HepG2 (cell line): ENCODE measurements around the gene EEPD1. TPM values are rescaled to one million over a fixed set of nuclear protein-coding genes. Genes with fewer than 3 reads are reported as not detected.
A peak's percentile ranks its signal among the peaks of the same experiment; 100 is the strongest.

ENCODE experiments used
- ARNT ChIP-seq: fragments of 450-650 bp; IDR thresholded peaks from 2 replicates; pipeline ENCODE4 v1.6.1; 2017
- CBX5 ChIP-seq: sonication (generic); formaldehyde crosslinking; IDR thresholded peaks from 2 replicates; pipeline ENCODE4 v1.4.0; 2020; ENCODE audit warnings: missing genetic modification reagents, borderline replicate concordance
- FOXP1 ChIP-seq, 2 experiments: fragments of 450-650 bp in 1 of 2; IDR thresholded peaks; 2 replicates each; pipeline ENCODE4 v1.6.1; 2017 to 2018; ENCODE audit warnings: antibody characterized with exemption in 1 of 2
- HNF4G ChIP-seq, 2 experiments: sonication (generic) in 1 of 2; formaldehyde crosslinking in 1 of 2; IDR thresholded peaks; 2 replicates each; pipeline versions ENCODE4 v1.4.0 to v1.6.1; 2011 to 2020; ENCODE audit warnings: borderline replicate concordance in 2 of 2, low read depth in 2 of 2, mild to moderate bottlenecking in 2 of 2, low read length in 1 of 2, missing genetic modification reagents in 1 of 2, moderate library complexity in 1 of 2
- IKZF4 ChIP-seq: sonication (generic); formaldehyde crosslinking; IDR thresholded peaks from 2 replicates; pipeline ENCODE4 v1.5.1; 2020; ENCODE audit warnings: borderline replicate concordance, mild to moderate bottlenecking, low read depth, missing genetic modification reagents; ENCODE audit errors: not compliant biosample characterization
- LRRFIP1 ChIP-seq: sonication (generic); formaldehyde crosslinking; conservative IDR thresholded peaks from 2 replicates; pipeline ENCODE4 v1.4.0; 2020; ENCODE audit warnings: missing genetic modification reagents
- MXD1 ChIP-seq: sonication (generic); formaldehyde crosslinking; IDR thresholded peaks from 2 replicates; pipeline ENCODE4 v1.4.0; 2020; ENCODE audit warnings: mild to moderate bottlenecking, missing genetic modification reagents
- MYC ChIP-seq: sonication (generic); formaldehyde crosslinking; IDR thresholded peaks from 2 replicates; pipeline ENCODE4 v1.9.0; 2021; ENCODE audit warnings: missing genetic modification reagents, borderline replicate concordance
- NFE2L2 ChIP-seq: fragments of 150-350 bp; IDR thresholded peaks from 2 replicates; pipeline ENCODE4 v1.6.1; 2014; ENCODE audit warnings: low read length
- NPAS2 ChIP-seq: sonication (generic); formaldehyde crosslinking; IDR thresholded peaks from 2 replicates; pipeline ENCODE4 v1.8.0; 2022; ENCODE audit warnings: mild to moderate bottlenecking, missing genetic modification reagents, borderline replicate concordance
- PHF8 ChIP-seq: sonication (generic); formaldehyde crosslinking; IDR thresholded peaks from 2 replicates; pipeline ENCODE4 v1.5.0; 2020; ENCODE audit warnings: missing genetic modification reagents
- PTBP1 ChIP-seq: fragments of 200-400 bp; formaldehyde crosslinking; IDR thresholded peaks from 2 replicates; pipeline ENCODE4 v1.6.1; 2018; ENCODE audit warnings: low read length, low read depth; ENCODE audit not compliant: poor library complexity, severe bottlenecking
- TBL1XR1 ChIP-seq: fragments of 150-350 bp; IDR thresholded peaks from 2 replicates; pipeline ENCODE4 v1.6.1; 2014; ENCODE audit warnings: borderline replicate concordance, low read length; ENCODE audit not compliant: partially characterized antibody
- ZKSCAN5 ChIP-seq: sonication (generic); formaldehyde crosslinking; IDR thresholded peaks from 2 replicates; pipeline ENCODE4 v1.5.1; 2020; ENCODE audit warnings: mild to moderate bottlenecking, missing genetic modification reagents
- ZNF780A ChIP-seq: sonication (generic); formaldehyde crosslinking; IDR thresholded peaks from 2 replicates; pipeline ENCODE4 v1.8.0; 2022; ENCODE audit warnings: mild to moderate bottlenecking, missing genetic modification reagents, moderate library complexity
- ZSCAN5A ChIP-seq: sonication (generic); formaldehyde crosslinking; IDR thresholded peaks from 2 replicates; pipeline ENCODE4 v1.8.0; 2022; ENCODE audit warnings: mild to moderate bottlenecking, missing genetic modification reagents, borderline replicate concordance
- polyA plus RNA-seq, 8 experiments: library from polyadenylated mRNA; depleted of rRNA in 3 of 8; stranded (reverse) in 7 of 8; unstranded in 1 of 8; fragments of >200 nt; fragmentation: Illumina TruSeq in 4 of 8; extraction: Trizol in 4 of 8; gene quantifications; 2 replicates each; pipeline versions ENCODE4 v1.2.1 to v1.2.3, GENCODE V29; 2011 to 2016; ENCODE audit warnings: low read depth in 4 of 8, missing spikeins in 1 of 8, mixed read lengths in 1 of 8; ENCODE audit not compliant: insufficient read depth in 1 of 8
- total RNA-seq, 5 experiments: library from RNA; depleted of rRNA; stranded (reverse); fragments of >200 nt; fragmentation: Illumina TruSeq; extraction: Trizol; gene quantifications; 2 replicates each; pipeline ENCODE4 v1.2.3, GENCODE V29; 2016; ENCODE audit warnings: low read depth in 1 of 5
- TF ChIP-seq, protein P1 (sequence below): sonication (generic); formaldehyde crosslinking; IDR thresholded peaks from 2 replicates; pipeline ENCODE4 v1.5.0; 2020; ENCODE audit warnings: mild to moderate bottlenecking, missing genetic modification reagents
- TF ChIP-seq, protein P2 (sequence below): fragments of 450-650 bp; IDR thresholded peaks from 2 replicates; pipeline ENCODE4 v1.6.1; 2017; ENCODE audit warnings: mild to moderate bottlenecking

EEPD1 gene
- total and polyA plus RNA-seq, 2 of the 13 experiments (the other 11 are each of a cell fraction or from before 2014, with no cell fraction given), result 10.1 to 16.4 TPM

DNA sequence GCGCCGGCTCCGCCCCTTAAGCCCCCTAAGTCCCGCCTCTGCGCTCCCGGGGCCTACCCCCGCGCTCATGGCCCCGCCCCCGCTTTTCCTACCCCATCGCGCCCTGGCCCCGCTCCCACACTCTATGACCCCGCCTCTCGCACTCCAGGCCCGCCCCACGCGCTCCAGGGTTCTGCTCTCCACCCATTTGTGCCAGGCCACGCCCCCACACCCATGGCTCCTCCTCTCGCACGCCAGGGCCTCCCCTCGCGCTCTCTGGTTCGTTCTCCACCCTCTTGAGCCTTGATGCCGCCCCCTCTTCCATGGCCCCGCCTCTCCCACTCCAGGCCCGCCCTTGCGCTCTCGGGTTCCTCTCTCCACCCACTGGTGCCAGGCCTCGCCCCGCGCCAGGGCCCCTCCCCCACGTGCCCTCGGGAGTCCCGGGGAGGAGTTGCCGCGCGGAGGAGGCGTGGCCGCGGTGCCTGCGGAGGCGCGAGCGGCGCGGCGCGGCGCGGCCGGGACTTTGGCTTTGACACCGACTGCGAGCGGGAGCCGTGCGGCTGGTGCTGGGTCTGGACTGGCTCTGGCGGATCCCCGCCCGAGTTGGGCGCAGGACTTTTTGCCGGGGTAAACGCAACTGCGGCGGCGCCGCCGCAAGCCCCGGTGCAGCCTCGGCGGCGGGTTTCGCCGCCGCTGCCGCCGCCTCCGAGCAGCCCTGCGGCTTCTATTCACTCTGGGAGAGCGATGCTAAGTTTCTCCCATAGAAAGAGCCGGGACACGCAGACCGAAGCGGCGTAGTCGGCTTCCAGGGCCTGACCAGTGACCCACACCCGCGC is at the start of gene EEPD1 (continued):
- no peak for TF ChIP-seq LRRFIP1
- TF ChIP-seq NFE2L2, result no peak
- TF ChIP-seq, protein P1, sequence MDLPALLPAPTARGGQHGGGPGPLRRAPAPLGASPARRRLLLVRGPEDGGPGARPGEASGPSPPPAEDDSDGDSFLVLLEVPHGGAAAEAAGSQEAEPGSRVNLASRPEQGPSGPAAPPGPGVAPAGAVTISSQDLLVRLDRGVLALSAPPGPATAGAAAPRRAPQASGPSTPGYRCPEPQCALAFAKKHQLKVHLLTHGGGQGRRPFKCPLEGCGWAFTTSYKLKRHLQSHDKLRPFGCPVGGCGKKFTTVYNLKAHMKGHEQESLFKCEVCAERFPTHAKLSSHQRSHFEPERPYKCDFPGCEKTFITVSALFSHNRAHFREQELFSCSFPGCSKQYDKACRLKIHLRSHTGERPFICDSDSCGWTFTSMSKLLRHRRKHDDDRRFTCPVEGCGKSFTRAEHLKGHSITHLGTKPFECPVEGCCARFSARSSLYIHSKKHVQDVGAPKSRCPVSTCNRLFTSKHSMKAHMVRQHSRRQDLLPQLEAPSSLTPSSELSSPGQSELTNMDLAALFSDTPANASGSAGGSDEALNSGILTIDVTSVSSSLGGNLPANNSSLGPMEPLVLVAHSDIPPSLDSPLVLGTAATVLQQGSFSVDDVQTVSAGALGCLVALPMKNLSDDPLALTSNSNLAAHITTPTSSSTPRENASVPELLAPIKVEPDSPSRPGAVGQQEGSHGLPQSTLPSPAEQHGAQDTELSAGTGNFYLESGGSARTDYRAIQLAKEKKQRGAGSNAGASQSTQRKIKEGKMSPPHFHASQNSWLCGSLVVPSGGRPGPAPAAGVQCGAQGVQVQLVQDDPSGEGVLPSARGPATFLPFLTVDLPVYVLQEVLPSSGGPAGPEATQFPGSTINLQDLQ (CRISPR knock-in tag), result no peak
- no peak; the same call in 1 of the 2 replicates for TF ChIP-seq MYC
- TF ChIP-seq PTBP1, result no peak
- TF ChIP-seq ARNT, result no peak
- TF ChIP-seq, protein P2, sequence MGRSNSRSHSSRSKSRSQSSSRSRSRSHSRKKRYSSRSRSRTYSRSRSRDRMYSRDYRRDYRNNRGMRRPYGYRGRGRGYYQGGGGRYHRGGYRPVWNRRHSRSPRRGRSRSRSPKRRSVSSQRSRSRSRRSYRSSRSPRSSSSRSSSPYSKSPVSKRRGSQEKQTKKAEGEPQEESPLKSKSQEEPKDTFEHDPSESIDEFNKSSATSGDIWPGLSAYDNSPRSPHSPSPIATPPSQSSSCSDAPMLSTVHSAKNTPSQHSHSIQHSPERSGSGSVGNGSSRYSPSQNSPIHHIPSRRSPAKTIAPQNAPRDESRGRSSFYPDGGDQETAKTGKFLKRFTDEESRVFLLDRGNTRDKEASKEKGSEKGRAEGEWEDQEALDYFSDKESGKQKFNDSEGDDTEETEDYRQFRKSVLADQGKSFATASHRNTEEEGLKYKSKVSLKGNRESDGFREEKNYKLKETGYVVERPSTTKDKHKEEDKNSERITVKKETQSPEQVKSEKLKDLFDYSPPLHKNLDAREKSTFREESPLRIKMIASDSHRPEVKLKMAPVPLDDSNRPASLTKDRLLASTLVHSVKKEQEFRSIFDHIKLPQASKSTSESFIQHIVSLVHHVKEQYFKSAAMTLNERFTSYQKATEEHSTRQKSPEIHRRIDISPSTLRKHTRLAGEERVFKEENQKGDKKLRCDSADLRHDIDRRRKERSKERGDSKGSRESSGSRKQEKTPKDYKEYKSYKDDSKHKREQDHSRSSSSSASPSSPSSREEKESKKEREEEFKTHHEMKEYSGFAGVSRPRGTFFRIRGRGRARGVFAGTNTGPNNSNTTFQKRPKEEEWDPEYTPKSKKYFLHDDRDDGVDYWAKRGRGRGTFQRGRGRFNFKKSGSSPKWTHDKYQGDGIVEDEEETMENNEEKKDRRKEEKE, result no peak
- TF ChIP-seq ZNF780A (CRISPR knock-in tag), result no peak
- no peak for TF ChIP-seq IKZF4 (CRISPR knock-in tag)
- no peak for TF ChIP-seq ZKSCAN5 (CRISPR knock-in tag)
- TF ChIP-seq CBX5 (CRISPR knock-in tag), result no peak
- TF ChIP-seq TBL1XR1, result peak; percentile 25
- no peak for TF ChIP-seq HNF4G (IDR thresholded peaks at IDR 0.05; ENCODE audit: borderline replicate concordance, low read depth, low read length)
- TF ChIP-seq HNF4G (CRISPR knock-in tag; IDR thresholded peaks at IDR 0.05; ENCODE audit: borderline replicate concordance, low read depth), result peak; percentile 20; the same call in 1 of the 2 replicates
- TF ChIP-seq PHF8, result no peak; the same call in 1 of the 2 replicates
- peak; percentile 23 for TF ChIP-seq MXD1 (CRISPR knock-in tag)
- TF ChIP-seq FOXP1 (IDR thresholded peaks at IDR 0.05), result no peak
- TF ChIP-seq FOXP1 (CRISPR knock-in tag; IDR thresholded peaks at IDR 0.05), result no peak
- TF ChIP-seq ZSCAN5A (CRISPR knock-in tag), result no peak
- no peak for TF ChIP-seq NPAS2 (CRISPR knock-in tag)
